GM18511 (cell line): ENCODE results near the gene FCHO1.
"Not testable (repeated sequence)": the region's sequence is repeated elsewhere in the genome, so short reads cannot be mapped to it uniquely, and the experiment has no call there.

ENCODE experiments used
- ATAC-seq: cut with Tn5 transposase; IDR thresholded peaks from one replicate; pipeline ENCODE4 v1.9.1; 2021; ENCODE audit warnings: mild to moderate bottlenecking, moderate library complexity; ENCODE audit not compliant: unreplicated experiment

Gene FCHO1

GRCh38 chr19:17762505-17763229 is 11.4 kb downstream of the FCHO1 start:
- ATAC-seq: no peak

- no peak for ATAC-seq
Observed at GRCh38 chr19:17764348-17764747, 13.1 kb downstream of the FCHO1 start.

GRCh38 chr19:17765069-17765618 is 13.9 kb downstream of the FCHO1 start:
- ATAC-seq: no peak

GRCh38 chr19:17766543-17767131 is 15.4 kb downstream of the FCHO1 start:
- ATAC-seq: no peak

GRCh38 chr19:17767559-17767958 is 16.3 kb downstream of the FCHO1 start:
- no peak for ATAC-seq

- no peak for ATAC-seq
Observed at GRCh38 chr19:17770613-17771012, 19.3 kb downstream of the FCHO1 start.

GRCh38 chr19:17772172-17772571 is 20.9 kb downstream of the FCHO1 start:
- no peak for ATAC-seq

- no peak for ATAC-seq
Observed at GRCh38 chr19:17775245-17775927, 24.1 kb downstream of the FCHO1 start.

GRCh38 chr19:17775991-17776803 is 24.9 kb downstream of the FCHO1 start:
- peak; percentile 80 for ATAC-seq

GRCh38 chr19:17777840-17778239 is 26.6 kb downstream of the FCHO1 start:
- not testable (repeated sequence) for ATAC-seq

GRCh38 chr19:17778251-17778967 is 27.1 kb downstream of the FCHO1 start:
- no peak for ATAC-seq

- no peak for ATAC-seq
Observed at GRCh38 chr19:17778968-17779929, 28.0 kb downstream of the FCHO1 start.

GRCh38 chr19:17780781-17781180 is 29.5 kb downstream of the FCHO1 start:
- ATAC-seq: no peak

GRCh38 chr19:17783721-17784120 is 32.4 kb downstream of the FCHO1 start:
- not testable (repeated sequence) for ATAC-seq

GRCh38 chr19:17784201-17785008 is 33.1 kb downstream of the FCHO1 start:
- no peak for ATAC-seq

- ATAC-seq: no peak
Observed at GRCh38 chr19:17787274-17787913, 36.1 kb downstream of the FCHO1 start.

GRCh38 chr19:17788632-17789031 is 37.4 kb downstream of the FCHO1 start:
- no peak for ATAC-seq
